ENCODE measurements around the gene PDGFB. TPM values are rescaled to one million over a fixed set of nuclear protein-coding genes. Genes with fewer than 3 reads are reported as not detected.

Gene PDGFB
- 0.24 TPM for polyA plus RNA-seq

DNA sequence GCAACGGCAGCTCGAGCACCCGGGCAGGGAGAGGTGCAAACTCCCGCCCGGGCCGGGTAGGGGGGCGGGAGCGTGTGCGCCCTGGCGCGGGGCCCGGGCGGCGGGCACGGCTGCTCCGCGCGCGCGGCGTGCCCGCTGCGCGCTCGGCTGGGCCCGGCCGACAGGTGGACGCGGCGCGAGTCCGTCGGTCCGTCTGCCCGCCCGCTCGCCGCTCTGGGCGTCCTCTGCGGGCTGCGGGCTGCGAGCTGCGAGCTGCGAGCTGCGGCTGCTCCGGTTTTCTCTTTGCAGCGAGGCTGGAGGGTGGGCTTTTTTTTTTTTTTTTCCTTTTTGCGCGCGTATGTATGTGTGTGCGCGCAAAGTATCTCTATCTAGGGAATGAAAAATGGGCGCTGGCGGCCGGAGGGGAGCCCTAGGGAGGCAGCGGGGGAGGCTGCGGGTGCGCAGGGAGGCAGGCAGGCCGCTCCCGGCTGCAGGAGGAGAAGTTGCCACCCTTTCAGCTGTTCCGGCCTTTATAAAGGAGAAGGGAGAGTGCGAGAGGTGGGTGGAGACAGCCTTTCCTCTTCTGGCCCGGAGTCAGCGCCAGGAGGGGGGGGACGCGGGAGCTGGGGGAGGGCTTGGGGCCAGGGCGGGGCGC lies at the start of gene PDGFB:
TSS of gene PDGFB (minus strand) at position 487 of the 634 bp plus-strand sequence. CDS start 1,019 bp downstream, outside the sequence.
- Mint-ChIP-seq H3K27ac (no peak within 1 kb of the TSS), H3K4me3 (peak within 1 kb of the TSS; percentile 57 to 83 (median 68)), H3K36me3 (no peaks in the 10 kb centered on the region), H3K4me1 (peaks cover 13 to 15% (median 13%) of the 10 kb centered on the region in 3 donors), H3K9me3 (peaks cover 0 to 5% (median 0%) of the 10 kb centered on the region in 3 donors), H3K27me3 (peaks cover 63% of the 10 kb centered on the region)

DNA sequence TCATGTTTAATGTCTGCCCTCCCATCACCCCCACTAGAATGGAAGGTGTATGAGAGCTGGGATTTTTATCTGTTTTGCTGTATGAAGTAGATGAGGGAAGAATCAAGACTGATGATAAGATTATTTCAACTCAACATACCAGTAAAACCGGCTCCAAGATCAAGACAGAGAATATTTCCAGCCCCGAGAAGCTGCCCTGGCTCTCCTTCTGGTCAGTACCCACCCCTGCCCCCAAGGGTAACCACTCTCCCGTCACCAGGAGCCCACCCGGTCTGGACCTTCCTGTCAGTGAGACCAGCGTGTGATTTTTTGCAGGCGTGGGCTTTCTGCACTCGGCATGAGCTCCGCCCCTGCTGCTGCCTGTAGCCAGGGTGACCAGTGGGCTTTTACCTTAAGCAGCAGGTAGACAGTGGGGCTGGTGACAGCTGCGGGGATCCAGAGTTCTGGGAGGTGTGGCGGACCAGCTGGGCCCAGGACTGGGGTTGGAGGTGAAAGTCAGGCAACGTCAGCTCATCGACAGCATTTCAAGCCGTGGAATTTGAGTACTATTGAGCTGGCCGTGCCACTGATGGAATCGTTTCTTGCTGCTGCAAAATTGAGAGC lies 49.1 kb upstream of the PDGFB start:
- Mint-ChIP-seq H3K27me3 (peaks cover 2% of the 10 kb centered on the region), H3K27ac (no peak overlapping the region), H3K4me1 (peaks cover 3 to 5% (median 4%) of the 10 kb centered on the region in 3 donors), H3K36me3 (no peaks in the 10 kb centered on the region), H3K4me3 (no peak overlapping the region), H3K9me3 (no peaks in the 10 kb centered on the region)

DNA sequence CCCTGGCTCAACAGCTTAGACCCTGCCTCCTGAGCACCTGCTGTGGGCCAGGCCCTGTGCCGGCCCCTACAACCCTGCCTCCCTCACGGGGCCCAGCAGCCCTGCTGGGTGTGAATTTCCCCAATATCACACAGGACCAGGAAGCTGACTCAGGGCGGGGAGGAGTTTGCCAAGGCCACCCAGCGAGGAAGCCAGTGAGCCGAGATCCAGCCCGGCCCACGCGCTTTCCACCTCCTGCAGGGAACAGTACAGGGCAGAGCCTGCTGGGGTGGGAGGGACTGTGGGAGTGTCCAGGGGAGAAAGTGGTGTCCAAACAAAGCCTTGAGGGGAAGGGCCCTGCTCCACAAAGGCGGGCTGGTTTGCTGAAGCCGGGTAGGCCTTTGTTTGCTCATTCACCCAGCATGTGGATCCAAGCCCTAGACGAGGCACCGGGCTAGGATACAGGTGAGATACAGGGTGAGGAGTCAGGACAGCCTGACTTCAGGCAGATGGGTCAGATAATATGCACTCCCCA lies 47.8 kb upstream of the PDGFB start:
- H3K27ac Mint-ChIP-seq, result no peak overlapping the region
- no peak overlapping the region for H3K4me3 Mint-ChIP-seq
- H3K4me1 Mint-ChIP-seq, result peaks cover 2% of the 10 kb centered on the region in 3 donors
- H3K9me3 Mint-ChIP-seq, result no peaks in the 10 kb centered on the region
- H3K36me3 Mint-ChIP-seq, result no peaks in the 10 kb centered on the region
- no peaks in the 10 kb centered on the region for H3K27me3 Mint-ChIP-seq

DNA sequence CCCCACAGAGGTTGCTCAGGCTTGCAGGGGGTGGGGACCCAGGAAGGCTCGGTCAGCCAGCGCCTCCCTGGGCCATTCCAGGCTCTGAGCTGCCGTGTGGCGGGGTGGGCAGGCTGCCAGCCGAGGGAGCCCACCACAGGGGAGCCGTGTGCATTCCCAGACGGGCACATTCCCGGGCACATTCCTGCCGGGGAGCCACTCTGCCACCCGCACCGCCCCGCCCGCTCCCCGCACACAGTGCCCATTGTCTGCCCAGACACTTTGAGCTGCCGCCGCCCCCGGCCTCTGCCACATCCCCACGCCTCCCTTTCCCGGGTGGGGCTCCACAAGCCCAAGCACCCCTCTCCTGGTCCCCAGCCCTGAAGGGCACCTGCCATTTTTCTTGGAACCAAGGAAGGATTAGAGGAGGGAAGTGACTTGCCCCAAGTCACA lies 47.3 kb upstream of the PDGFB start:
- Mint-ChIP-seq H3K27me3 (no peaks in the 10 kb centered on the region), H3K4me3 (no peak overlapping the region), H3K36me3 (no peaks in the 10 kb centered on the region), H3K9me3 (no peaks in the 10 kb centered on the region), H3K4me1 (peaks cover 7 to 8% (median 7%) of the 10 kb centered on the region in 3 donors), H3K27ac (no peak overlapping the region)

DNA sequence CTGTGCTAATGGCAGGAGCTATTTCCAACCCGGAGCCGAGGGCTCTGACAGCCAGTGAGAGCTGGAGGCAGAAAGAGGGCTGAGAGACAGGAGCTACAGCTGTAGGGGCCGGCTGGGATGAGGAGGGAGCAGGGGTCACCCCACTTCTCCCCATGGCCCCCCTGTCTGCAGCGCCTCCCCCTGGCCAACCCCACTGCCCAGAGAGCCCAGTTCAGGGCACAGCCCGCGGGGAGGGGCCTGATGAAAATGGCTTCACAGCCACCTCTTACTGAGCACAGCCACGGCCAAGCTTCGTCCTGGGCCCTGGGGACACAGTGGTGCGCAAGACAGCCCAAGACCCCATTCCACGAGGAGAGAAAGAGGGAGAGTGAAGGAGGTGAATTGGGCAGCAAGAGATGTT lies 46.7 kb upstream of the PDGFB start:
- Mint-ChIP-seq H3K27ac (no peak overlapping the region), H3K36me3 (peaks cover 1% of the 10 kb centered on the region), H3K9me3 (no peaks in the 10 kb centered on the region), H3K4me1 (peaks cover 12% of the 10 kb centered on the region in 3 donors), H3K4me3 (no peak overlapping the region), H3K27me3 (no peaks in the 10 kb centered on the region)

DNA sequence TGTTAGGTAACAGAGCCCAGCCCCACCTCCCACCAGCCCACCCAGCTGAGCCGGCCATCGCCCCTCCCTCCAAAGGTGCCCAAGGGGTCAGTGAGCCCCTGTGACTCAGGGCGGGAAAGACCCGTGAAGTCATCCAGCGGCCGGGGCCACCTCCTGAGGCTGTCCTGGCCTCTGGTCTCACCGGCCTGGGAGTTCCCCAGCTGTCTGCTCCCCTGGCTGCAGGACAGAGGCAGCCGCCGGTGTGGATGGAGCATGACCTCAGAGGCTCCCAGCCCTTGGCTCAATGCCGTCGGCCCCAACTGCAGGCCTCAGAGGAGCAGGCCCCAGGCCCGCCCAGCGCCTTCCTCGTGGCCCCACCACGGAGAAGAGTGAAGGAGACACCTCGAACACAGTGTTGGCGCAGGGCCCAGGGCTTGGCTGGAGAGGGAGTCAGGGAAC lies 46.0 kb upstream of the PDGFB start:
- H3K27ac Mint-ChIP-seq, result no peak overlapping the region
- H3K4me3 Mint-ChIP-seq, result no peak overlapping the region
- H3K36me3 Mint-ChIP-seq, result peaks cover 1% of the 10 kb centered on the region
- H3K9me3 Mint-ChIP-seq, result no peaks in the 10 kb centered on the region
- peaks cover 12% of the 10 kb centered on the region in 3 donors for H3K4me1 Mint-ChIP-seq
- H3K27me3 Mint-ChIP-seq, result peaks cover 3% of the 10 kb centered on the region

DNA sequence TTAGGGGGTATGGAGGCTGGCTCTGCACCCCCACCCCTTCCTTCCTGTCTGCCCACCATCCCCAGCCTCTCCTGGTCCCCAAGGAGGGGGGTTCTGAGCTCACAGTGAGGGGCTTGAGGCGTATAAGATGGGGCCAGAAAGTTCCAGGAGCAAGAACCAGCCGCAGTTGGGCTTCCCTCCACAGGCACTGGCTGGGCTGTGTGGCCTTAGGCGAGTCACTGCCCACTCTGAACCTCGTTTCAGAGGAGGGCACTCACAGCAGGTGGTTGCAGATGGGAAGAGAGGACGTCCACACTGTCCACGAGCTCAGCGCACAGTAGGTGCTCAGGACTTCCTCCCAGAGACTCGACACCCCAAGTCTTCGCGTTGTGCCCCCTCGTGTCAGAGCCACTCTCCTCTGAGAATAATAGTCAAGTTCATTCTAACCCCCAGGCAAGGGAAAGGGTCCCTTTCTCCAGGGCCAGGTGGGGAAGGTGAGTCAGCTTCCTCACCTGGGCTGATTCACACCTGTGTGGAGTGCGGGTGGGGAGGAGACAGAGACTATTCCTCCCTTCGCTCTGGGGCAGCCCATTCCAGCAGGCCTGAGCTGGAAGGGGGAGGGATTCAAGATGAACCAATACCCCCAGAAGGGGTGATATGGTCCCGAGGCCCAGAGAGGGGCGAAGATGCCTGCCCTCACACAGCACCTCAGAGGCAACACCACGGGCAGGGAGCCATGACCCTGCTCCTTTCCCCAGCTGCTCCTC lies 45.4 kb upstream of the PDGFB start:
- Mint-ChIP-seq H3K27ac (no peak overlapping the region), H3K4me3 (no peak overlapping the region), H3K36me3 (peaks cover 1% of the 10 kb centered on the region), H3K27me3 (peaks cover 3% of the 10 kb centered on the region), H3K4me1 (peaks cover 12% of the 10 kb centered on the region in 3 donors), H3K9me3 (no peaks in the 10 kb centered on the region)

DNA sequence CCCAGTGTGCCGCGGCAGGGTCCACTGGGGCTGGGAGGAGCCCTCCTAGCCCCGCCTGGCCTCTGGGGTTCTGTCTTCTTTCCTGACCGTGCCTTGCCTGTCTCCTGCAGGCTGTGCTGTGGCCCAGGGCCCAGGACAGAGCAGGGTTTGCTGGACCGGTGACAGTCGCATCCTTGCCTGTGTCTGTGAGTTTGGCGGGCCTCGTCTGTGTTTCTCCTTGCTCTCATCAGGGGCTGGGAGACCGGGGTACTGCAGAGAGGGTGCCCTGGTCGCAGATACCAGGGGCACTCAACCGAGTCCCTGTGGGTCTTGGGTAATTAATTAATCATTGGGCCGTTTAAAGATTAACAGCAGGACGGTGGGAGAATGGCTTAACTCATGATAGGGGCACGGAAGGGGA lies 44.8 kb upstream of the PDGFB start:
- no peaks in the 10 kb centered on the region for H3K9me3 Mint-ChIP-seq
- H3K27me3 Mint-ChIP-seq, result peaks cover 3% of the 10 kb centered on the region
- peaks cover 12% of the 10 kb centered on the region in 3 donors for H3K4me1 Mint-ChIP-seq
- no peak overlapping the region for H3K27ac Mint-ChIP-seq
- H3K4me3 Mint-ChIP-seq, result no peak overlapping the region
- peaks cover 1% of the 10 kb centered on the region for H3K36me3 Mint-ChIP-seq

DNA sequence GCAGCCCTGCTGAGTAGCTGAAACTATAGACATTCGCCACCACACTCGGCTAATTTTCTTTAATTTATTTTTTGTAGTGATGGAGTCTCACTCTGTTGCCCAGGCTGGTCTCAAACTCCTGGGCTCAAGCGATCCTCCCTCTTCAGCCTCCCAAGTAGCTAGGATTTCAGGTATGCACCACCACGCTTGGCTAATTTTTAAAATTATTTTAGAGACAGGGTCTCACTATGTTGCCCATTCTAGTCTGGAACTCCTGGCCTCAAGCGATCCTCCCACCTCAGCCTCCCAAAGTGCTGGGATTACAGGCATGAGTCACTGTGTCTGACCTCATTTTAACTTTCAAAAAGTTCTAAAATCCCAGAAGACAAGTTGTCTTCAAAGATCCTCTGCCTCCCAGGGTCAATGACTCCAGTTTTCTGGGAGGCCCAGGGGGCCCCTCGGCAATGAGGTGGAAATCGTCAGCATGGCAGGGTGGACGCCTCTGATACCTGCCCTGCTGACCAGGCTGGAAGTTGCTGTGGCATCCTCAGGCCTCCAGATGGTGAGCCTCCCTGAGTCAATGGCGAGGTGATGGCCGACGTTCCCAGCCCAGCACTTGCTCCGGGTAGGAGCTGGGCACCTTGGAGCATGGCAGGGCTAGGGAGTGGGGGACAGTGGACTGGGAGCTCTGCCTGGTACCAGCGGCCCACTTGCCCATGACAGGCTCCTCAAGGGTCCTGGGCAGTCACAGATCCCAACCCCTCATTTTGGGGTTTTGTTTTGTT lies 43.5 kb upstream of the PDGFB start:
- H3K27me3 Mint-ChIP-seq, result peaks cover 3% of the 10 kb centered on the region
- H3K4me1 Mint-ChIP-seq, result peaks cover 12% of the 10 kb centered on the region in 3 donors
- no peak overlapping the region for H3K27ac Mint-ChIP-seq
- peaks cover 1% of the 10 kb centered on the region for H3K36me3 Mint-ChIP-seq
- no peaks in the 10 kb centered on the region for H3K9me3 Mint-ChIP-seq
- H3K4me3 Mint-ChIP-seq, result no peak overlapping the region

DNA sequence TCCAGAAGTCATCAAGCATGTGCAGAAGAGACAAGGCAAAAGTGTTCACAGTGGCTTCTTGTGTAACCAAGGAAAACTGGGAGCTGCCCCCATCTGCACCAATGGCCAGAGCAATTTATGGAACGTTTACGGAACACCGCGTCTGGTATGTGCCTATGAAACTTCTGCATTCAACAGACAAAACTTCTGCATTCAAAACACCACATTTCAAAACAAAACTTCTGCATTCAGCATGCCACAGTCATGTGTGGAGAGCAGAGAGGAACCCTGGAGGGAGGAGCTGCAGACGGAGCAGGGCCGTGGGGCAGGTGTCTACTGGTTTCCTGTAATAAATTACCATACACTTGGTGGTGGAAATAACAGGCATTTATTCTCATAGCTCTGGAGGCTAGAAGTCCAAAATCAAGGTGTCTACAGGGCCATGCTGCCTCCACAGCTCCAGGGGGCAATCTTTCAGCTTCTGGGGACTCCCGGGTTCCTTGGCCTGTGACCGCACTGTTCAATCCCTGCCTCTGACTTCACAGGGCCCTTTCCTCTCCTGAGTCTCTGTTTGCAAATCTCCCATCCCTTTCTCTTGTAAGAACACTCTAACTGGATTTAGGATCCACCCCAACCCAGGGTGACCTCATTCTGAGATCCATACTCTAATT lies 42.4 kb upstream of the PDGFB start:
- Mint-ChIP-seq H3K27ac (peak overlapping the region; percentile 1 to 76 (median 63)), H3K4me3 (peak overlapping the region; percentile 10 to 68 (median 32)), H3K36me3 (peaks cover 1% of the 10 kb centered on the region)

DNA sequence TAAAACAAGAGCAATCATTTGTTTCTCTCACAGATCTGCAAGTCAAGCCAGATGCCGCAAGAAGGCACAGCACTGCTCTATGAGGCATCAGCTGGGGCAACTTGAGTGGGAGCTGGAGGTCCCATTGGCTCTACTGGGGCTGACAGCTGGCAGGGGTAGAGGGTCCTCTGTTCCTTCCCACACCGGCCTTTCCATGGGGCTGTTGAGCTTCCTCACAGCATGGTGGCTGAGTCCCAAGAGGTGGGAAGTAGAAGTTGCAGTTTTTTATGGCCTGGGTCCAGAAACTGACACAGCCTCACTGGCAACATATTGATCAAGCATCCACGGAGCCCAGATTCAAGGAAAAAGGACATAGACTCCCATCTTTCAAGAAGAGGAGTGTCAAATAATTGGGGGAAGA lies 40.2 kb upstream of the PDGFB start:
- Mint-ChIP-seq H3K27ac (no peak overlapping the region), H3K4me1 (peaks cover 12% of the 10 kb centered on the region in 3 donors), H3K27me3 (peaks cover 9% of the 10 kb centered on the region), H3K4me3 (no peak overlapping the region), H3K9me3 (no peaks in the 10 kb centered on the region), H3K36me3 (peaks cover 1% of the 10 kb centered on the region)

More for the DNA sequence above, 42.4 kb upstream of the PDGFB start:
- H3K4me1 Mint-ChIP-seq, result peaks cover 12% of the 10 kb centered on the region in 3 donors
- H3K9me3 Mint-ChIP-seq, result no peaks in the 10 kb centered on the region
- peaks cover 7% of the 10 kb centered on the region for H3K27me3 Mint-ChIP-seq

DNA sequence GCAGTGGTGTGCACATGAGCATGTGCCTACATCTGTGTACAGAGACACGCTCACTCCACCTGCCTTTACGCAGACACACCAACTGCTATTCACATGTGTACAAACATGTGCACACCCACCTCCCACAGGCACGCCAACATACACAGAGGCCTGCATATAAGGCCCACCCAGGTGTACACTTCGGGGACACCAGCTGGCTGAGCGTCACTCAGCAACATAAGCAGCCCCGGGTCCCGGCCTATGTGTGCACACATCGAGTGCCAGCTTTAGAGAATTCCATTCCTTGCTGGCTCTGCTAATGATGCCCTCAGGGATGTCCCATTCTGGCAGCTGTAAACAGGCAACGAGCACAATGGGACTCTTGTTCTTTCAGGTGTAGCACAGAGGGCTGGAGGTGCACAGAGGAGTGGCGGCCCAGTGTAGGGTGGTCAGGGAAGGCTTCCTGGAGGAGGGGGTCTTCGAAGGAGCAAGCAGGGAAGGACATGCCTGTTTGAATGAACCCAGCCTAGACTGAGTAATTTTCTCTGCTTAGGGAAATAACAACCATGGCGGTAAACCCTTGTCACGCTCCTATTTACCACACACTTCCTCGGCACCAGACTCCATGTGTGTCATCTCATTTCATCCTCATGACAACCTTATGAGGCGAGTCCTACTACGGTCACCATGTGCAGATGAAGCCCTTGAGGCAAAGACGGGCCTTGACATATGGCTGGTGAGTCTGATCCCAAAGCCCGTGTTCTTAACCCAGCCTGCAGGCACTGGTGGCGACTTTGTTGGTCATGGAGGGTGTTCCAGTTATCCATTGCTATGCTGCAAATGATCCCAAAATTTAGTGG lies 39.6 kb upstream of the PDGFB start:
- Mint-ChIP-seq H3K27me3 (peaks cover 13% of the 10 kb centered on the region), H3K4me3 (no peak overlapping the region), H3K4me1 (peaks cover 12% of the 10 kb centered on the region in 3 donors), H3K27ac (no peak overlapping the region), H3K36me3 (peaks cover 1% of the 10 kb centered on the region), H3K9me3 (no peaks in the 10 kb centered on the region)

DNA sequence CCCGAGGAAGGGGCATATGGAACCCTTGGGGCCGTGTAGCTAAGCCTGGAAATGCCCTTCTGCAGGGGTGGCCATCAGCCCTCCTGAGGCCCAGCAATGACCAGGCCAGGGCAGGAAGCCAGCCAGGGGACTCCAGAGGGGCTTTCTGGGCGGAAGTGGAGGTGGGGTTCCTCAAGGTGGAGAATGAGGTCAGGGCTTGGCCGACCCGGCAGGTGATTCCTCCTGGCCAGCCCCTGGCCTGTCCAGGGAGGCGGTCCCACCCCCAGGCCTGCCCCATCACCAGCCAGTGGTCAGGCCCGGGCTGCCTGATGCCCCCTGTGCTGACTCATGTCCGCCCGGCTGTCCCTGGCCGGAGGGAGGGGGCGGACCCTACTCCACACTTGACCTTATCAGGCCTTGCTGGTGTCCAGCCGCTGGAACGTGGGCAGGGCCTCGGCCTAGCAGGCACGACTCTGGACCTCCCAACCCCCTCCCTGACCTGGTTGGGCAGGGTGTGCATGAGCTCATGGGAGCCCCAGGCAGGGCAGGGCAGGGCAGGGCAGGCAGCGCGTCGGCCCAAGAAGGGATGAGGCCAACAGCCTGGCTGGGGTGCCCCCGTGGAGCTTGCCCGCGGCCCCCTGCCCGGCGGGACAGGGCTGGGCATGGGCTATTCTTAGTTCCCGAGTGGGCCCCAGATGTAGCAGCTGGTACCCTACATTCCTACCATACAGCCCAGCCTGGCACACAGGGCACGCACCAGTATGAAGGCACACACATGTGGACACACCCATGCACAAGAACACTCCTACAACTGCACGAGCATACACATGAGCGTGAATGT lies 38.8 kb upstream of the PDGFB start:
- no peak overlapping the region for H3K4me3 Mint-ChIP-seq
- H3K27ac Mint-ChIP-seq, result peak overlapping the region in 1 of 3 donors; percentile 71
- peaks cover 1% of the 10 kb centered on the region for H3K36me3 Mint-ChIP-seq
- peaks cover 12% of the 10 kb centered on the region in 3 donors for H3K4me1 Mint-ChIP-seq
- no peaks in the 10 kb centered on the region for H3K9me3 Mint-ChIP-seq
- H3K27me3 Mint-ChIP-seq, result peaks cover 13% of the 10 kb centered on the region

Measured in IgD-negative memory B cell (primary cell).